ENCODE measurements around the gene NMU.
"Not testable (repeated sequence)": the region's sequence is repeated elsewhere in the genome, so short reads cannot be mapped to it uniquely, and the experiment has no call there.

GRCh38 chr4:55624063-55624462 is 12.0 kb downstream of the NMU start:
- not testable (repeated sequence) for TF ChIP-seq CTCF, POLR2A, EP300, POLR2AphosphoS5 (IDR thresholded peaks at IDR 0.05)
